HG03196 (cell line): Measurements from ENCODE around the gene ERBB2.

Experiments used
- ATAC-seq: cut with Tn5 transposase; IDR thresholded peaks from one replicate; pipeline ENCODE4 v1.9.1; 2021; ENCODE audit not compliant: unreplicated experiment

ERBB2 gene

DNA sequence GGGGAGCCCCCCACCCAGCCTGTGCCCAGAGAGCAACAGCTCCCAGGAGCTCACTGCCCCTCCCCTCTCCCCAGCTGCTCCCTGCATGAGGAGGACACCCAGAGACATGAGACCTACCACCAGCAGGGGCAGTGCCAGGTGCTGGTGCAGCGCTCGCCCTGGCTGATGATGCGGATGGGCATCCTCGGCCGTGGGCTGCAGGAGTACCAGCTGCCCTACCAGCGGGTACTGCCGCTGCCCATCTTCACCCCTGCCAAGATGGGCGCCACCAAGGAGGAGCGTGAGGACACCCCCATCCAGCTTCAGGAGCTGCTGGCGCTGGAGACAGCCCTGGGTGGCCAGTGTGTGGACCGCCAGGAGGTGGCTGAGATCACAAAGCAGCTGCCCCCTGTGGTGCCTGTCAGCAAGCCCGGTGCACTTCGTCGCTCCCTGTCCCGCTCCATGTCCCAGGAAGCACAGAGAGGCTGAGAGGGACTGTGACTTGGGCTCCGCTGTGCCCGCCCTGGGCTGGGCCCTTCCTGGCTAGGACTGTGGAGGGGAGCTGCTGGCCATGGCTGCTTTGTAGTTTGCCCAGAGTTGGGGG, 34.1 kb upstream of the ERBB2 start:
- no peak for ATAC-seq

DNA sequence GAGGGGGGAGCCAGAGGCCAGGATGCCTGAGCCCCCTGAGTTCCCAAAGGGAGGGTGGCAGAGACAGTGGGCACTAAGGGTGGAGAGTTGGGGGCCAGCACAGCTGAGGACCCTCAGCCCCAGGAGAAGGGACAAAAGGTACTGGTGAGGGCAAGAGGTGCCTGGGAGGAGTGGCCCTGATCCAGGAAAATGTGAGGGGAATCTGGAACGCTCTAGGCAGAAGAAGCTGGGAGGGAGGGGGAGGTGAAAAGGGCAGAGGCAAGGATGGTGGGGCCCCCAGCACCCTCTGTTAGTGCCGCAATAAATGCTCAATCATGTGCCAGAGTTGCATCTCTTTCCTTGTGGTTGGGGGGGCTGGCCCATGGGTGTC, 33.6 kb upstream of the ERBB2 start:
- no peak for ATAC-seq

DNA sequence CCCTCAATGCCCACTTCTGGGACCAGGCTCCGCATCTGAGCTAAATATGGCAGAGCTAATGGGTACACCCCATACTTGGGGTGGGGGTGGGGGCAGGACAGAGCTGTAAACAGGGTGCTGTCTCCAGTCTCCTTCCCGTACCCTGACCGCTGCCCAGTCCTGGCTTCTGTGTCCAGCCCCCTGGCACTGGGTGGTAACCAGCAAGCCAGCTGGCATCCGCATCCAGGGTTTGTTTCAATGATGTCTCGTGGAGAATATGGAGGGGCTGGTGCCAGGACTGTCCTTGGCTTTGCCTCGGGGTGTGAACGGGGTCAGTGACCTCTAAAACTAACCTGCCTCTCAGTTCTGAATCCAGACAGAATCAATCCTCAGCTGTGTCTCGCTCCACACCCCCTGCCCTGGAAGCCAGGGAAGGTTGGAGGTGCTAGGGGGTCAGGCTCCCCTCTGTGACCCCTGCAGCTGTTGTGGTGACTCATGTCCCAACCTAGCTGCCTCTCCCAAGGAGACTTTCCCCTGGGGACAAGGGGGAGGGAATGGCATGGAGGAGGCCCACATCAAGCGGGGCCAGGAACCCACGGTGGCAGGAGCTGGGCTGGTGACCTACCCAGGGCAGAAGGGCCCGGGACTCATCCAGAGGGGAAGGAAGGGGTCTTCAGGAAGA, 33.1 kb upstream of the ERBB2 start:
- ATAC-seq = no peak

DNA sequence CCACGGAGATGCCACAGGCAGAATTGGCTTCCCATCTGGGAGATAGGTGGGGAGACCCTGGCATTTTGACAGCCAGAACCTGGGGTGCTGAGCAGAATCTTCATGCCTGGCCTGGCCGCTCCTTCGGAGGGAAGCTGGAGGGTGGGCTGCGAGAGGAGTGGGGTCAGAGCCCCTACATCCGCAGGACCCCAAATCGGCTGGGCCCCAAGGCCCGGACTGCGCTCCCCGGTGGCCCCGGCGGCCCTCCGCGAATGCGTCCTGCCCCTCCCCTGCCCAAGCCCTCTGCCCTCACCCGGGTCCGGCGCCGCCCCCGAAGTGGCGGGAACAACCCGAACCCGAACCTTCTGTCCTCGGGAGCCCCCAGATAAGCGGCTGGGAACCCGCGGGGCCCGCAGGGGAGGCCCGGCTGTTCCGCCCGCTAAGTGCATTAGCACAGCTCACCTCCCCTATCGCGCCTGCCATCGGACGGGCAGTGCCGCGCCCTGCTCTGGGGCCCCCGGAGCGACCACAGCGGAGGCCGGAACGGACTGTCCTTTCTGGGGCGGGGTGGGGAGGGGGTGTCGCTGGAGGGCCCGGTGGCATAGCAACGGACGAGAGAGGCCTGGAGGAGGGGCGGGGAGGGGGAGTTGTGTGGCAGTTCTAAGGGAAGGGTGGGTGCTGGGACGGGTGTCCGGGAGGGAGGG, 32.5 kb upstream of the ERBB2 start:
- no peak for ATAC-seq

DNA sequence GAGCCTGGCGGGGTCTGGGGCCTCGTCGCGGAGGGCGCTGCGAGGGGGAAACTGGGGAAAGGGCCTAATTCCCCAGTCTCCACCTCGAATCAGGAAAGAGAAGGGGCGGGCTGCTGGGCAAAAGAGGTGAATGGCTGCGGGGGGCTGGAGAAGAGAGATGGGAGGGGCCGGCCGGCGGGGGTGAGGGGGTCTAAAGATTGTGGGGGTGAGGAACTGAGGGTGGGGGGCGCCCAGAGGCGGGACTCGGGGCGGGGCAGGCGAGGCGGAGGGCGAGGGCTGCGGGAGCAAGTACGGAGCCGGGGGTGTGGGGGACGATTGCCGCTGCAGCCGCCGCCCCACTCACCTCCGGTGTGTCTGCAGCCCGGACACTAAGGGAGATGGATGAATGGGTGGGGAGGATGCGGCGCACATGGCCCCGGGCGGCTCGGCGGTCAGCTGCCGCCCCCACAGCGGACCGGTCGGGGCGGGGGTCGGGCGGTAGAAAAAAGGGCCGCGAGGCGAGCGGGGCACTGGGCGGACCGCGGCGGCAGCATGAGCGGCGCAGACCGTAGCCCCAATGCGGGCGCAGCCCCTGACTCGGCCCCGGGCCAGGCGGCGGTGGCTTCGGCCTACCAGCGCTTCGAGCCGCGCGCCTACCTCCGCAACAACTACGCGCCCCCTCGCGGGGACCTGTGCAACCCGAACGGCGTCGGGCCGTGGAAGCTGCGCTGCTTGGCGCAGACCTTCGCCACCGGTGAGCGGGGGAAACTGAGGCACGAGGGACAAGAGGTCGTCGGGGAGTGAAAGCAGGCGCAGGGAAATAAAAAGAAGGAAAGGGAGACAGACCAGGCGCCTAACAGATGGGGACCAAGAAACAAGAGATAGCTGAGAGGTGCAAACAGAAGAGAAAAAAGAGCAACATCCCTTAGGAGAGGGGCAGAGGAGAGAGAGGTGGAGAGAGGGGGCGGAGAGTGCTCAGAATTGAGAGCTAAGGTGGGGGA, 31.6 kb upstream of the ERBB2 start, which contains the start of gene PNMT:
PNMT (plus strand) TSS at position 509 of the 980 bp plus-strand sequence; CDS start at position 532, 23 bp downstream.
- ATAC-seq = no peak

DNA sequence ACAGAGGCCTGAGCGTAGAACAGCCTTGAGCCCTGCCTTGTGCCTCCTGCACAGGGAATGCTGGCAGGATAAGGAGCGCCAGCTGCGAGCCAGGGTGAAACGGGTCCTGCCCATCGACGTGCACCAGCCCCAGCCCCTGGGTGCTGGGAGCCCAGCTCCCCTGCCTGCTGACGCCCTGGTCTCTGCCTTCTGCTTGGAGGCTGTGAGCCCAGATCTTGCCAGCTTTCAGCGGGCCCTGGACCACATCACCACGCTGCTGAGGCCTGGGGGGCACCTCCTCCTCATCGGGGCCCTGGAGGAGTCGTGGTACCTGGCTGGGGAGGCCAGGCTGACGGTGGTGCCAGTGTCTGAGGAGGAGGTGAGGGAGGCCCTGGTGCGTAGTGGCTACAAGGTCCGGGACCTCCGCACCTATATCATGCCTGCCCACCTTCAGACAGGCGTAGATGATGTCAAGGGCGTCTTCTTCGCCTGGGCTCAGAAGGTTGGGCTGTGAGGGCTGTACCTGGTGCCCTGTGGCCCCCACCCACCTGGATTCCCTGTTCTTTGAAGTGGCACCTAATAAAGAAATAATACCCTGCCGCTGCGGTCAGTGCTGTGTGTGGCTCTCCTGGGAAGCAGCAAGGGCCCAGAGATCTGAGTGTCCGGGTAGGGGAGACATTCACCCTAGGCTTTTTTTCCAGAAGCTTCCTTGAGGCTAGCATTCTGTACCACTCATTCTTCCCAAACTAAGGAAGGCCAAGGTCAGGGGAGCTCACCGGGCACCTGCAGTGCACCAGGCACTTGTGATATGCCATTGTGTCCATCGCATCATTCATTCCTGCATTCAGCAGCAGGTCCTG, 29.7 kb upstream of the ERBB2 start:
- no peak for ATAC-seq

DNA sequence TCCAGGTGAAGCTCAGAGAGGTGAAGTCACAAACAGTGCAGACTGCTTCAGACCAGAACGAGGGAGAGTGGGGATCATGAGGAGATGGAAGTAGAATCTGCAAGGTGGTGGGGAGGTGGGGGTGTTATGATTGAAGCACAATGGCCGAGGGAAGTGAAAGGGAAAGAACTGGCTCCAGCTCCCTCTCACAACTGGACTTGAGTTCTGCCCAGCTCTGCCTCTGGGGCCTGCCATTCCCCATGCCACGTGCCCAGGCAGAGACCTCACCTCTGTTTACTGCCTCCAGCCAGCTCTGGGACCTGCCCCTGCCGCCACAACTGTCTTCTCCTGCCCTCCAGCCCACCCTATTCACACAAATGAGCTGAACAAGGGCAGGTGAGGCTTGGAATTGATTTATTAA, 29.1 kb upstream of the ERBB2 start:
- no peak for ATAC-seq

DNA sequence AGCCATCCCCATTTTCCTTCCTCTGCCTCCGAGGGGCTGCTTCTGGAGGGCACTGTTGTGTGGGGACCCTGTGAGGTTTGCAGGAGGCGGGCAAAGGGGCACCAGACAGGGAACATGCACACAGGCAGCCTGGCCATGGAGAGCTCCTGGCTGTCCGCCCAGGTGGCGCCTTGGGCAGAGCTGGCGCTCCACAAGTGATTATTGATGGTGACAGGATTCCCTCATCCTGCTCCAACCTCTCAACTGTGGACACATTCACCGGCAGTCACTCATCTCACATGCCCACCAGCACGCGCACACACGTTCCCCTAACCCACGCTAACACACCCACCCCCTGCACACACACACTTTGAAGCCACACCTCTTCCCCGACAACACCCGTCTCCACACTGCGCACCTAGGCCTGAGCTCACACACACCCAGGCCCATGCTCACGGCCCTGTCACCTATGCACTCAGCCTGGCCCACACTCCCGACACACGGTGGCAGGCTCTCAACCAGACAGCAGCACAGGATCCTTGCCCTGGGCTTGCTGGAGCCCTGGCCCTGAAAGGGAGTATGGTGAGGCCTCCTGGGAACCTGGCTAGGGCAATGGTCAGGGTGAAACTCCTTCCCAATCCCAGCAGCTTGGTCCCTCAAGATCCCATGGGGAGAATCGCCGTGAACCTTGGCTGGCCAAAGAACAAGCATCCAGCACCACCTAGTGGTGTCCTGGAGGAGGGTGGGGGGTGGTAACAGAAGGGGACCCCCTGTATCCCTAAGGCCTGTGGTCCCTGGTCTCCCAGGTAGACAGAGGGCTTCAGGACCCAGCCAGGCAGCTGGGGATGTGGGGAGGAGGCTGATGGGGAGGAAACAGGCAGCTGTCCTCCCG, 28.0 kb upstream of the ERBB2 start:
- ATAC-seq = no peak

DNA sequence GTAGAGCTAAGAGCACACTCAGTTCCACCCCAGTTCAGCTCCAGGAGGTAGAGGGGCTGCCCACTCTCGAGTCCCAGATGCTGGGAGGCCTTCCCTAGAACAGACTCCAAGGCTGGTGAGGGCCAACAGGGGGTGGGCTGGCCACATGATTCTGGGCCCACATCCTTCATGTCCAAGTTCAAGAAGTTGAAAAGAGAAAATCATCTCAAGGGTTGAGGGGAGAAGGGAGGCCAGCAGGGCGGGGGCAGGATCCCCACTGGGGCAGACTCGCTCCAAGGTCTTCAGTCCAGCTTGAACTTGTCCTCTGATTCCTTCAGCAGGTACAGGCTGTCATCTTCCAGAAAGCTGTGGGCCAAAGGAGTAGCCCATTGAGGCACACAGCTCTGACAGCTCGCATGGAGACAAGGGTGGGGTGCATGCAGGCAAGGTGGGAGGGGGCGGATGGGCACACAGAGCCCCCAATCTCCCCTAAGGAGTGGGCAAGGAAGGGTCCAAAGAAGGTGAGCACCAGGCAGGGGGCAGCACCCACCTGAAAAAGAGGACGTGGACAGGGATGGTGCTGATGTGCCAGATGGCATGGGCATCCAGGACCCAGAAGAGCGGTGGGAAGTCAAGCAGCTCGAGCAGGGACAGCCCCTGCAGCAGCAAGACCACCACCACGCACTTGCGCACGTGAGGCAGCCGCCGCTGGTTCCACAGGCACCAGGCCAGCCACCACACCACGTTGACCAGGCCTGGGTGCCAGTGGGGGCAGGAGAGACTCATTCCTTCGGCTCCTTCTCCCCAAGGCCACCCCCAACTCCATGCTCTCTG, 27.1 kb upstream of the ERBB2 start:
- ATAC-seq = no peak

DNA sequence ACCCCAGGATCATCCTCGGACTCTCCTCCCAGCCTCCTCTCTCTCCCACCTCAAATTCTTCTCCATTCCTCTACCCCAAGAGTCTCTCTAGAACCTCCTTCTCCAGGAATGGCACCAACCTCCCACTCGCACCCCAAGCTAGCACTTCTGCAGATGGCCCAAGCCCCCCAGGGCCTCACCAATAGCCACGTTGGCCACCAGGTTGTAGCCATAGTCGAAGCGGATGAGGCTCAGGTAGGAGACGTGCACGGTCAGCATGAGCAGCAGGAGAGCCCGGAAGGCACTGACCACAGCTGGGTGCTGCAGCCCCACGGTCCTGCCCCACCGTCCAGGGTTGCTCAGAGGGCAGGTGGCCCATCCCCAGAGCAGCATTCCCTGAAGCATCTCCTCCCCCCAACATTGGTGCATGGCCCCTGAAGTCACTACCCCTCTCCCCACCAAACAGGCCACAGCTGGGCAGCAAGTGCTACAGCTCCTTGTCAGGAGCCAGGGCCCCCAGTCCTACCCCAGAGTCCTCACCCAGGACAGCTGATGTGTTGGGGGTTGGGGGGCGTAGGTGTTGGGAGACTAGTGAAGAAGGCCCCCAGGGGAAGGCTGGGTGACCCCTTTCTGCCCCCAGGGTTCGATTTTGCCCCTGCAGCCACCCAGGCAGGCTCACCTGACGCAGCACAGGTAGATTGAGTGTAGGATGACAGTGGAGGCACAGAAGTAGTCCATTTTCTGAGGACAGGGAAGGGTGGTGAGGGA, 26.4 kb upstream of the ERBB2 start:
- ATAC-seq = no peak

DNA sequence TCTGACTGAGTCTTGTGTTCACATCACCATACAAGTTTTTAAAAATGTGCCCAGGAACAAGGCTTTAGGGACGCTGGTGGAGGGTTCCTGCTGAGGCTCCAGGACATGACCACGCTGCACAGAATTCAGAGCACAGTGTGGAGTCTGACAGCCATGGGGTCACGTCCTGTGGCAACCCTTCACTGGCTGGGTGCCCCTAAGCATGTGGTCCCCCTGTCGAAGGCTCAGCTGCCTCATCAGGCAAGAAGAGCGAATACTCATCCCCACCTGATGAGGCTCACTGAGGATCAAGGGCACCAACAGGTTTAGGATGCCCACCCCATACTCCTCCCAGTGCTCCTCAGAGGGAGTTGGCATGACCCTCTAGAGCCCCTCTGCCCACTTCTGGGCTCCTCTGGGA, 25.7 kb upstream of the ERBB2 start:
- ATAC-seq = no peak

DNA sequence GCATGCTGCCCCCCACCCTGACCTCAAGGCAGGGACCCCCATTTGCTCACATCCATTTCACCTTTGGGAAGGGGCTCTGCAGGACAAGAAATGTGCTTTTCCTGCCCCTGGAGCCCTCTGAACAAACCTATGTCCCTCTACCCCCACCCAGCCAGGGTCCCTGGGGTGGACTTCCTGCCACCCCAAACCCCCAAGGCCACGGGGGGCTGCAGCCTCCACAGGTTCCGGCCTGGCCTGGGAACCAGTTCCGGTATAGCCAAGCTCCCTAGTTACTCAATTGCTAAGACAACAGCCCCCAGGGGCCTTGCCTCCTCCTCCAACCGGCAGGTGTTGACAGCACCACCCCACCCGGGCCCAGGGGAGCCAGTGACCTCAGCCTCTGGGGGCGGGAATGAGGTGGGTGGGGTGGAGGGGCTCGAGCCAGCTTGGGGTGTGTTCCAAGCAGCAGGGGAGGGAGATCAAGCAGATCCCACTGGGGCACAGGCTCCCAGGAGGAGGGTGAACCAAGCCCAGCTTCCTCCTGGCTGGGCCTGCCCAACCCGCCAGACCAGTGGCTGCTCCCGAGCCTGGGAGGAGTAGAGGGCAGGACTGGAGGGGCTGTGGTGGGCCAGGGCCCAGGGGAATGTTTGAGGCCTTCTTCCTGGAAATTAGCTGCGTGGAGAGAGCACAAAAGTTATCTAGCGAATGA, 25.0 kb upstream of the ERBB2 start:
- no peak for ATAC-seq

DNA sequence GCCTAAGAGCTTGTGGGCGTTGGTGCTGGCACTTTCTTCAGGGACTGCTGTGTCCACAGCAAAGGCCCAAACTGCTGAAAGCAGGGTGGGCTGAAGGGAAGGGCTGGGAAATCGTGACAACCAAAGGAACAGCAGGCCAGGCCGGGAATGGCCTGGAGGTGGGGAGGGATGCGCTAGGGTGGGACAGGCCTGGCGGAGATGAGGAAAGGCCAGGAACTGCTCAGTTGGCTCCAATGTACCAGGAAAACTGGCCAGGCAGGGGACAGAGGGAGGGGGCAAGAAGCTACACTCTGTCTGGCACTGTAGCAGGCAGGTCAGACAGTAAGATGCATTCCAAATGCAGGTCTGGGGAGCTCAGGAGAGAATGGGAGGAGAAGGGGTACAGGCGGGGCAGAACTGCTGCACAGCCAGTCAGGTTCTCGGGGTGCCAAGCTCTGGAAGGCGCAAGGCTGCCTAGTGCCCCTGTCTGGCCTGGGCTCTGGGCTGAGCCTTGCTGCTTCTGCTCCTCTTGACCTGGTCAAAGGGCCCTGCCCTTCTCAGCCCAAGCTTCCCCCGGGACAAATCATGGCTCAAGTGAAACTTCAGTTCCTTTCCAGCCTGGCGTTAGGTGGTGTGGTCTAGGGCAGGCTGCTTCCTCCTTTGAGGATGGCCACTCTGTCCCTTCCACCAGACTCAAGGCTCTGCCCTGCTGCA, 24.3 kb upstream of the ERBB2 start:
- no peak for ATAC-seq

DNA sequence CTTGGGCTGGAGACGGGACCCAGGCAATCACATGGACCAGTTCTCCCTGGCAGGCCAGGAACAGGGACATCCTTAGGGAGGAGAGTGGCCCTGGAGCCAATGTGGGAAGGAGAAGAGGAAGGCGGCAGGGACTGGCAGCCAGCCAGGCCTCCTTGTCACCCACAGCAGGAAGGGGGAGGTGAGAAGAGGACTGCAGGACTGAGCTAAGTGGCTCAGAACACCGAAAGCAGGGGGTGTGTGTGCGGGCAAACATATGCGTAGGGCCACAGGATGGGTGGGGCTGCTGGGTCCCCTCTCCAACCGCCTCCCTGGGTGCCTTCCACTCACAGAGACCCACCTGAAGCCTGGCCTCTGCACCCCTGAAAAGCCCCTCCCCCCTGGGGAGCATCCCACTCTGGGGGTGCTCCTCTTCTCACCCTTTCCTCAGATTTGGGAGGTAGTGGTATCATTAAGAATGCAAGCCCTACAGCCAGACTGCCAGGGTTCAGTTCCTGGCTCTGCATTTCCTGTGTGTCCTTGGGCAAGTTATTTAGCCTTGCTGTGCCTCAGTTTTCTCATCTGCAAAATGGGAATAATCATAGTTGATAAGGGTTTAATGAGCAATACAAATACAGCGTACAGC, 23.6 kb upstream of the ERBB2 start:
- peak; percentile 42 for ATAC-seq

DNA sequence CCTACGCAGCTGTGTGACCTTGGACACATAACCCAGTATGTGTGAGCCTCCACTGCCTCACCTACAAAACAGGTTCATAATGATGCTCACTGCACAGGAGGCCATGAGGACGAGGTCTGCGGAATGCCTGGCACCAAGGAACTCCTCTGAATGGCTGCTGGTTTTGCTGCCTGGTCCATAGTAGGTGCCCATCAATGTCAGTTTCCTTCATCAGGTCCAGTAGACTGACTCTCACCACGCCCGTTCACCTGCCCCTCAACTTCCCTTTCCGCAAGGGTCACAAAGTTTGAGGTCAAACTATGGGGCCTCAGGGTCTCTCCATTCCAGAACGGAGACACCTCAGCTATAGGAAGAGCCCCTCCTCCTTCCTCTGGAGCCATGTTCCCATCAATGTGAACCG, 22.8 kb upstream of the ERBB2 start:
- ATAC-seq = no peak
